GM18868 (cell line): Measurements from ENCODE around the gene TMEM123.

ENCODE experiments used
- ATAC-seq: cut with Tn5 transposase; IDR thresholded peaks from one replicate; pipeline ENCODE4 v1.9.1; 2021; ENCODE audit warnings: mild to moderate bottlenecking, moderate library complexity; ENCODE audit not compliant: unreplicated experiment

The TMEM123 gene

GRCh38 chr11:102452461-102453301, at the start of gene TMEM123:
TMEM123 (minus strand) TSS chr11:102452765; CDS start chr11:102452623, 142 bp downstream.
- ATAC-seq = peak; percentile 66

- no peak for ATAC-seq
These were observed 48.3 kb upstream of the TMEM123 start for GRCh38 chr11:102500829-102501228.

- ATAC-seq = no peak
These were observed 47.4 kb upstream of the TMEM123 start for GRCh38 chr11:102499931-102500330.

GRCh38 chr11:102499151-102499550, 46.6 kb upstream of the TMEM123 start:
- no peak for ATAC-seq

- no peak for ATAC-seq
These were observed 44.5 kb upstream of the TMEM123 start for GRCh38 chr11:102497061-102497460.

- peak; percentile 88 for ATAC-seq
These were observed 42.8 kb upstream of the TMEM123 start for GRCh38 chr11:102495161-102496042.

GRCh38 chr11:102494216-102494615, 41.7 kb upstream of the TMEM123 start:
- ATAC-seq = no peak

- no peak for ATAC-seq
These were observed 41.0 kb upstream of the TMEM123 start for GRCh38 chr11:102493524-102493923.

GRCh38 chr11:102491969-102492368, 39.4 kb upstream of the TMEM123 start:
- ATAC-seq = no peak

- ATAC-seq = no peak
These were observed 36.9 kb upstream of the TMEM123 start for GRCh38 chr11:102489186-102490145.

GRCh38 chr11:102488208-102488607, 35.6 kb upstream of the TMEM123 start:
- ATAC-seq = peak; percentile 84

GRCh38 chr11:102487214-102487613, 34.6 kb upstream of the TMEM123 start:
- ATAC-seq = no peak

GRCh38 chr11:102486584-102486983, 34.0 kb upstream of the TMEM123 start:
- no peak for ATAC-seq

- ATAC-seq = no peak
These were observed 32.6 kb upstream of the TMEM123 start for GRCh38 chr11:102485095-102485722.

- no peak for ATAC-seq
These were observed 29.9 kb upstream of the TMEM123 start for GRCh38 chr11:102482433-102482832.

- no peak for ATAC-seq
These were observed 27.2 kb upstream of the TMEM123 start for GRCh38 chr11:102479733-102480132.

GRCh38 chr11:102478673-102479299, 26.2 kb upstream of the TMEM123 start:
- no peak for ATAC-seq

- ATAC-seq = peak; percentile 48
These were observed 24.2 kb upstream of the TMEM123 start for GRCh38 chr11:102476812-102477211.

GRCh38 chr11:102476069-102476468, 23.5 kb upstream of the TMEM123 start:
- ATAC-seq = no peak

- ATAC-seq = no peak
These were observed 21.0 kb upstream of the TMEM123 start for GRCh38 chr11:102473543-102473942.
